ENCODE data around the gene MRPL16.
"Not testable (repeated sequence)": the region's sequence is repeated elsewhere in the genome, so short reads cannot be mapped to it uniquely, and the experiment has no call there.

MRPL16 gene

DNA sequence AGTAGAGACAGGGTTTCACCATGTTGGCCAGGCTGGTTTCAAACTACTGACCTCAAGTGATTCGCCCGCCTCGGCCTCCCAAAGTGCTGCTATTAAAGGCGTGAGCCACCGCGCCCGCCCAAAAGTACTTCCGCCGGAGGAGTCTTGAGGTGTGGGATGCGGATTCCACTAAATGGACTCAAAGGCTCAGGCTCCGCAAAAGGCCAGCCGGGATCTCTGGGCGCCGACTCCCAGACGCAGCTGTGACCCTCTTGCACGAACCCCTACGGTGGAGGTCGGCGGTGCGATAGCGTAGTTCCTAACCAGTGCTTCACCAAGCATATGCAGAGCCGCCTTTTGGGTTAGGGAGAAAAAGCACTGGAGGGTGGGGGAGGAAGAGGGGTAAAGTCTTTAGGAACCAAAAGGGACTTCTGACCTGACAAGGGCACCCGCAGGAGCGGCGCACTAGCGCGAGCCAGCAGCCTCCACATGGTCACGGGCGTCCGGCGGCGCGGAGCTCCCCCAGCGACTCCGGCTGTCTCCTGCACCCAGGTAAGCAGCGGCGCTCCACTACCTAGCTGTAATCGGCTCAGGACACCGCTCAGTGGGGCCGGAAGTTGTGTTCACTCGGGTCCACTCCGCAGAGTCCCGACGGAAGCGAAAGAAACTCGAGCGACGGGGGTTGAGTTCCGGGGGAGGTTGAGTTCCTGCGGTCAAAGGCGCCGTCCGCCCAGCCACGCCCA, at the start of gene MRPL16:
TSS of gene MRPL16 (minus strand) at position 590 of the 722 bp plus-strand sequence. CDS start at position 470, 120 bp downstream.
- peak within 1 kb of the TSS; percentile 98 for H2AFZ ChIP-seq (ENCODE audit: low read length, unreplicated experiment)
- H3K79me2 ChIP-seq (ENCODE audit: control insufficient read depth, insufficient read depth, low read length, unreplicated experiment) = peaks cover 12% of the 10 kb centered on the region
- H3K4me3 ChIP-seq (ENCODE audit: low read depth, low read length) = peak within 1 kb of the TSS; percentile 98
- no peak within 1 kb of the TSS for H3K27ac ChIP-seq (ENCODE audit: low read depth, low read length)
- peaks cover 10% of the 10 kb centered on the region; the same call in 1 of the 2 replicates for H3K36me3 ChIP-seq (ENCODE audit: insufficient read depth, low read length)
- peaks cover 5% of the 10 kb centered on the region for H3K4me1 ChIP-seq (ENCODE audit: control insufficient read depth, insufficient read depth, low read length, unreplicated experiment)
- H3K27me3 ChIP-seq (ENCODE audit: insufficient read depth, low read length) = no peaks in the 10 kb centered on the region

DNA sequence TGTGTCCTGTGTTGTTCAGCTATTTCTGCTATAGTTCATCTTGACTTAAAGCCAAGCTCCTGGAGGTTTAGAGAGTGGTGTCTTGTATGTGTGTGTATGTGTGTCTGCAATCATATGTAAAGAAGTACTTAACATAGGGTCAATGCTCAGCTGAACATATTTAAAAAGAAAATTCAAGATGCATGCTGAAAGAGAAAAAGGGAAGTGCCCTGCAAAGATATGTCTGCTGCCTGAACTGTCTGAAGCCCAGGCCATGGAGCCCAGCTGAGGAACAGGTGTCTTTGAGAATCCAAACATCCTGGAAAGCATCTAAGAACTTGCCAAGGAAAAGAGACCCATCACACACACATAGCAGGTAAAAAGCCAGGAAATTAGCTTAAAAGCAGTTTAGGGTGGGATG, 49.1 kb upstream of the MRPL16 start:
- Histone ChIP-seq H3K27ac (ENCODE audit: low read depth, low read length) (no peak overlapping the region), H2AFZ (ENCODE audit: low read length, unreplicated experiment) (no peak overlapping the region), H3K36me3 (ENCODE audit: insufficient read depth, low read length) (no peaks in the 10 kb centered on the region), H3K27me3 (ENCODE audit: insufficient read depth, low read length) (peaks cover 54% of the 10 kb centered on the region), H3K79me2 (ENCODE audit: control insufficient read depth, insufficient read depth, low read length, unreplicated experiment) (no peaks in the 10 kb centered on the region), H3K4me1 (ENCODE audit: control insufficient read depth, insufficient read depth, low read length, unreplicated experiment) (no peaks in the 10 kb centered on the region), H3K4me3 (ENCODE audit: low read depth, low read length) (no peak overlapping the region)

GRCh38 chr11:59857439-59858434, 47.2 kb upstream of the MRPL16 start:
- Histone ChIP-seq H3K4me1 (ENCODE audit: control insufficient read depth, insufficient read depth, low read length, unreplicated experiment) (no peaks in the 10 kb centered on the region), H3K27me3 (ENCODE audit: insufficient read depth, low read length) (peaks cover 61% of the 10 kb centered on the region), H3K4me3 (ENCODE audit: low read depth, low read length) (no peak overlapping the region), H3K27ac (ENCODE audit: low read depth, low read length) (no peak overlapping the region), H3K36me3 (ENCODE audit: insufficient read depth, low read length) (no peaks in the 10 kb centered on the region), H2AFZ (ENCODE audit: low read length, unreplicated experiment) (no peak overlapping the region), H3K79me2 (ENCODE audit: control insufficient read depth, insufficient read depth, low read length, unreplicated experiment) (no peaks in the 10 kb centered on the region)

- no peaks in the 10 kb centered on the region for H3K36me3 ChIP-seq (ENCODE audit: insufficient read depth, low read length)
- no peak overlapping the region for H2AFZ ChIP-seq (ENCODE audit: low read length, unreplicated experiment)
- H3K4me3 ChIP-seq (ENCODE audit: low read depth, low read length) = no peak overlapping the region
- H3K4me1 ChIP-seq (ENCODE audit: control insufficient read depth, insufficient read depth, low read length, unreplicated experiment) = no peaks in the 10 kb centered on the region
- H3K27ac ChIP-seq (ENCODE audit: low read depth, low read length) = no peak overlapping the region
- peaks cover 48% of the 10 kb centered on the region for H3K27me3 ChIP-seq (ENCODE audit: insufficient read depth, low read length)
- H3K79me2 ChIP-seq (ENCODE audit: control insufficient read depth, insufficient read depth, low read length, unreplicated experiment) = no peaks in the 10 kb centered on the region
Measured at GRCh38 chr11:59854871-59855270, 44.3 kb upstream of the MRPL16 start.

- H3K27ac ChIP-seq (ENCODE audit: low read depth, low read length); H2AFZ ChIP-seq (ENCODE audit: low read length, unreplicated experiment); H3K36me3 ChIP-seq (ENCODE audit: insufficient read depth, low read length); H3K4me3 ChIP-seq (ENCODE audit: low read depth, low read length); H3K4me1 ChIP-seq (ENCODE audit: control insufficient read depth, insufficient read depth, low read length, unreplicated experiment); H3K79me2 ChIP-seq (ENCODE audit: control insufficient read depth, insufficient read depth, low read length, unreplicated experiment): not testable (repeated sequence)
- H3K27me3 ChIP-seq (ENCODE audit: insufficient read depth, low read length) = peaks cover 43% of the 10 kb centered on the region
Measured at GRCh38 chr11:59851416-59851815, 40.8 kb upstream of the MRPL16 start.

GRCh38 chr11:59849551-59849950, 39.0 kb upstream of the MRPL16 start:
- H2AFZ ChIP-seq (ENCODE audit: low read length, unreplicated experiment); H3K4me1 ChIP-seq (ENCODE audit: control insufficient read depth, insufficient read depth, low read length, unreplicated experiment); H3K4me3 ChIP-seq (ENCODE audit: low read depth, low read length); H3K27ac ChIP-seq (ENCODE audit: low read depth, low read length); H3K79me2 ChIP-seq (ENCODE audit: control insufficient read depth, insufficient read depth, low read length, unreplicated experiment); H3K36me3 ChIP-seq (ENCODE audit: insufficient read depth, low read length): not testable (repeated sequence)
- peaks cover 40% of the 10 kb centered on the region for H3K27me3 ChIP-seq (ENCODE audit: insufficient read depth, low read length)

- Histone ChIP-seq H3K4me1 (ENCODE audit: control insufficient read depth, insufficient read depth, low read length, unreplicated experiment) (no peaks in the 10 kb centered on the region), H3K27me3 (ENCODE audit: insufficient read depth, low read length) (peaks cover 36% of the 10 kb centered on the region), H3K36me3 (ENCODE audit: insufficient read depth, low read length) (no peaks in the 10 kb centered on the region), H3K4me3 (ENCODE audit: low read depth, low read length) (no peak overlapping the region), H3K79me2 (ENCODE audit: control insufficient read depth, insufficient read depth, low read length, unreplicated experiment) (no peaks in the 10 kb centered on the region), H2AFZ (ENCODE audit: low read length, unreplicated experiment) (no peak overlapping the region), H3K27ac (ENCODE audit: low read depth, low read length) (no peak overlapping the region)
Measured at GRCh38 chr11:59849129-59849528, 38.6 kb upstream of the MRPL16 start.

DNA sequence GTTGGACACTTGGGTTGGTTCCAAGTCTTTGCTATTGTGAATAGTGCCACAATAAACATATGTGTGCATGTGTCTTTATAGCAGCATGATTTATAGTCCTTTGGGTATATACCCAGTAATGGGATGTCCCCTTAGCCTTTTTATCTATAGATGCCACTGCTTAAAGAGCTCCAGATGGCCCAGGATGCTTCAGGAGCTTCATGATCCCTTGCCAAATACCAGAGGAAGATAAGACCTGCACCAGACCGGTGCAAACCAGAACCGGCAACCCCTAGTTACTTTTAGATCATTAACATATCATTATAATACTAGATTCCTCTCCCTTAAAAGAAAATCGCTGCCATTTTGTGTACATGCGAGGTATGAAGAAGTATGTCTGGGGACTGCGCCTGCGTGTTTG, 37.9 kb upstream of the MRPL16 start:
- H2AFZ ChIP-seq (ENCODE audit: low read length, unreplicated experiment); H3K4me3 ChIP-seq (ENCODE audit: low read depth, low read length); H3K36me3 ChIP-seq (ENCODE audit: insufficient read depth, low read length); H3K27ac ChIP-seq (ENCODE audit: low read depth, low read length); H3K4me1 ChIP-seq (ENCODE audit: control insufficient read depth, insufficient read depth, low read length, unreplicated experiment); H3K79me2 ChIP-seq (ENCODE audit: control insufficient read depth, insufficient read depth, low read length, unreplicated experiment): not testable (repeated sequence)
- peaks cover 30% of the 10 kb centered on the region for H3K27me3 ChIP-seq (ENCODE audit: insufficient read depth, low read length)

GRCh38 chr11:59847626-59848025, 37.0 kb upstream of the MRPL16 start:
- Histone ChIP-seq H3K36me3 (ENCODE audit: insufficient read depth, low read length) (no peaks in the 10 kb centered on the region), H3K79me2 (ENCODE audit: control insufficient read depth, insufficient read depth, low read length, unreplicated experiment) (no peaks in the 10 kb centered on the region), H3K27me3 (ENCODE audit: insufficient read depth, low read length) (peaks cover 22% of the 10 kb centered on the region), H2AFZ (ENCODE audit: low read length, unreplicated experiment) (no peak overlapping the region), H3K4me1 (ENCODE audit: control insufficient read depth, insufficient read depth, low read length, unreplicated experiment) (no peaks in the 10 kb centered on the region), H3K4me3 (ENCODE audit: low read depth, low read length) (no peak overlapping the region), H3K27ac (ENCODE audit: low read depth, low read length) (no peak overlapping the region)

- Histone ChIP-seq H3K27me3 (ENCODE audit: insufficient read depth, low read length) (peaks cover 22% of the 10 kb centered on the region; the same call in 1 of the 2 replicates), H2AFZ (ENCODE audit: low read length, unreplicated experiment) (no peak overlapping the region), H3K79me2 (ENCODE audit: control insufficient read depth, insufficient read depth, low read length, unreplicated experiment) (no peaks in the 10 kb centered on the region), H3K27ac (ENCODE audit: low read depth, low read length) (no peak overlapping the region), H3K4me1 (ENCODE audit: control insufficient read depth, insufficient read depth, low read length, unreplicated experiment) (no peaks in the 10 kb centered on the region), H3K36me3 (ENCODE audit: insufficient read depth, low read length) (no peaks in the 10 kb centered on the region), H3K4me3 (ENCODE audit: low read depth, low read length) (no peak overlapping the region)
Measured at GRCh38 chr11:59846556-59846955, 36.0 kb upstream of the MRPL16 start.
